Measurements from ENCODE around the gene NELL1. TPM values are rescaled to one million over a fixed set of nuclear protein-coding genes. Genes with fewer than 3 reads are reported as not detected.

Gene NELL1
- total and polyA plus RNA-seq, 7 donors: 0.34 to 1.1 (median 0.62) TPM; not detected in 3

GRCh38 chr11:21405422-21405821, 736.0 kb downstream of the NELL1 start:
- Histone ChIP-seq H3K27me3 (no peaks in the 10 kb centered on the region), H3K9me3 (no peaks in the 10 kb centered on the region), H3K27ac (no peak overlapping the region), H3K4me3 (no peak overlapping the region), H3K4me1 (no peaks in the 10 kb centered on the region), H3K36me3 (no peaks in the 10 kb centered on the region)
- 38 to 75% methylated on average over 1 of the region's 1 CpG for WGBS, 2 donors
- no peak for DNase-seq
- TF ChIP-seq CTCF (IDR thresholded peaks at IDR 0.05): no peak
- TF ChIP-seq POLR2AphosphoS5 (IDR thresholded peaks at IDR 0.05): no peak
- TF ChIP-seq POLR2A (IDR thresholded peaks at IDR 0.05): no peak
- no peak for TF ChIP-seq EP300 (IDR thresholded peaks at IDR 0.05)
- intact Hi-C loops (cut with DNase I): no loop called here

- 85 to 90% methylated on average over 5 of the region's 5 CpGs for WGBS, 2 donors
- no peak overlapping the region for H3K4me3 ChIP-seq
- TF ChIP-seq POLR2A (IDR thresholded peaks at IDR 0.05) (no peak), EP300 (IDR thresholded peaks at IDR 0.05) (no peak), POLR2AphosphoS5 (IDR thresholded peaks at IDR 0.05) (no peak), CTCF (IDR thresholded peaks at IDR 0.05) (no peak)
- intact Hi-C loops (cut with DNase I): no loop called here
- H3K27me3 ChIP-seq: no peaks in the 10 kb centered on the region
- no peak overlapping the region for H3K27ac ChIP-seq
- no peaks in the 10 kb centered on the region for H3K36me3 ChIP-seq
- DNase-seq: no peak
- H3K4me1 ChIP-seq: no peaks in the 10 kb centered on the region
- no peaks in the 10 kb centered on the region for H3K9me3 ChIP-seq
Measured at GRCh38 chr11:21410513-21410912, 741.1 kb downstream of the NELL1 start.

DNA sequence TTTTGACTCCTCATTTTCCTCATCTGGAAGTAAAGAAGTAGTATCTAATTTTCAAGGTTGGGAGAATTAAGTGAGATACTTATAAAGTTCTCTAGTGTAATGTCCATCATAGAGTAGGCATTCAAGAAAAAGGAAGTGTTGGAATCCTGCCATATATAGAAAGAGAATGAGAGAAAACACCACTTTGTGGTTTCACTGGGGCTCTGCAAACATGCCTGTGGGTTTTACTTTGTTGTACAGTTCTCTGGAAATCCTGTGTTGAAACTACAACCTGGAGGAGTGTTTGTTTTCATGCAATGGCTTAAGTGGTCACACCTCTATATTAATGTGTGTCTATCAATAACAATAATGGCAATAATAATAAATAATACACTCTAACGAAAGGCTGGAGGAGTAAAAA, 741.7 kb downstream of the NELL1 start:
- Histone ChIP-seq H3K4me1 (no peaks in the 10 kb centered on the region), H3K27ac (no peak overlapping the region), H3K27me3 (no peaks in the 10 kb centered on the region), H3K4me3 (no peak overlapping the region), H3K36me3 (no peaks in the 10 kb centered on the region), H3K9me3 (no peaks in the 10 kb centered on the region)
- intact Hi-C loops (cut with DNase I): no loop called here
- WGBS, 2 donors: 0 to 43% methylated on average over 1 of the region's 1 CpG
- no peak for DNase-seq
- TF ChIP-seq CTCF (IDR thresholded peaks at IDR 0.05) (no peak), EP300 (IDR thresholded peaks at IDR 0.05) (no peak), POLR2AphosphoS5 (IDR thresholded peaks at IDR 0.05) (no peak), POLR2A (IDR thresholded peaks at IDR 0.05) (no peak)

DNA sequence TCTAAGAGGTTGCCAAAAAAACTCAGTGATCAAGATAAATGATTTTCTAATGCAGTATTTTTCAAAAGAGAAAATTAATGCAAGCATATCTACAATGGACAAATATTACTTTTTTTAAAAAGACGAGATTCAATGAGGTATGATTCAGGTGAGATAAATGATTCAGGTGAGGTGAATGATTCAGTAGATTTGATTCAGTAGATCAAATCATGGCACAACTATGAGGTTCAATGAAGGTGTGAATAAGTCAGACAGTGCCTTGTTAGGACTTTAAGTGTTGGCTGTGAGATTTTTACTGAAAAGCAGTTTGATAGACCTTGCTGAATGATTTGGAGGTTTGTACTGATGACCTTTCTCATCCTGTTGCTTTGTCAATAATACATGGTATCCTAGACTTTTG, 742.2 kb downstream of the NELL1 start:
- no peaks in the 10 kb centered on the region for H3K9me3 ChIP-seq
- no peak for DNase-seq
- no peak overlapping the region for H3K27ac ChIP-seq
- 45 to 72% methylated on average over 1 of the region's 1 CpG for WGBS, 2 donors
- no peaks in the 10 kb centered on the region for H3K36me3 ChIP-seq
- intact Hi-C loops (cut with DNase I): no loop called here
- TF ChIP-seq EP300 (IDR thresholded peaks at IDR 0.05) (no peak), POLR2AphosphoS5 (IDR thresholded peaks at IDR 0.05) (no peak), CTCF (IDR thresholded peaks at IDR 0.05) (no peak), POLR2A (IDR thresholded peaks at IDR 0.05) (no peak)
- no peak overlapping the region for H3K4me3 ChIP-seq
- H3K4me1 ChIP-seq: no peaks in the 10 kb centered on the region
- H3K27me3 ChIP-seq: no peaks in the 10 kb centered on the region

DNA sequence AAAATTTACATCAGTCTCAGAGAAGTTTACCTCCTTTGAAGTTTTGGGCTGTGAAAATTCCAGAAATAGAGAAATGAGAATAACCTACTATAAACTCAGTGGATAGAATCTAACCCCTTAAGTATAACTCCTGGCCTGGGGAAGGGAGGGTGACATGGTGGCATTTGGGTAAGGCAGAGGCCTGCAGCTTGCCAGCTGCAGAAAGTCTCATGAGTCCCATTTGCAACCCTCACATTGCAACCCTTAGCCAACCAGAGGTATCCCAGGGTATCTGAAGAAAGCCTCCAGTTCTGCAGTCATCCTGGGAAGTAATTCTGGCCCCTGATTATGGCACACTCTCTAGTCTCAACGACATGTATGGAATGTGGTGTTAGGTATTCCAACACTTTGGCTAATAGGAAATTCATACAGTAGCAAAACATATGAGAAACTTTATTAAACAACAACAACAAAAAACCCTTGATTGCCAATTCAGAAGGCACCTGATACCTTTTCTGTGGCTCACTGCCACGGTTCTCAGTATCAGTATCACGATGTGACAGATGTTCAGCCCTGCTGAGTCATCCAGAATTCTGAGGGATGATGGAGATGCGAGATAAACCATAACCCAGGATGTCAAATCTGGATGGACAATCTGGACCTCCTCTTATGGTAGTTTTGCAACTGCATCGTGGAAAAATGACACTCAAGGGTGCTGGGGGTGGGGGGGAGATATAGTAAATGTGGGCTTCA, 743.4 kb downstream of the NELL1 start:
- Histone ChIP-seq H3K27me3 (no peaks in the 10 kb centered on the region), H3K4me1 (no peaks in the 10 kb centered on the region), H3K27ac (no peak overlapping the region), H3K9me3 (no peaks in the 10 kb centered on the region), H3K36me3 (no peaks in the 10 kb centered on the region), H3K4me3 (no peak overlapping the region)
- intact Hi-C loops (cut with DNase I): no loop called here
- TF ChIP-seq EP300 (IDR thresholded peaks at IDR 0.05) (no peak), CTCF (IDR thresholded peaks at IDR 0.05) (no peak), POLR2AphosphoS5 (IDR thresholded peaks at IDR 0.05) (no peak), POLR2A (IDR thresholded peaks at IDR 0.05) (no peak)
- WGBS, 2 donors: 40 to 62% methylated on average over 5 of the region's 5 CpGs
- no peak for DNase-seq
